HUES48 (cell line): Measurements from ENCODE around the gene FHIT.
"Not testable (repeated sequence)": the region's sequence is repeated elsewhere in the genome, so short reads cannot be mapped to it uniquely, and the experiment has no call there.

Experiments used
- H3K27ac ChIP-seq: one replicate; pipeline ENCODE4 v1.7.0; 2013; ENCODE audit warnings: low read depth, low read length, inconsistent platforms
- H3K27me3 ChIP-seq: 2 replicates; pipeline ENCODE4 v1.6.1; 2013; ENCODE audit warnings: mild to moderate bottlenecking, low read length; ENCODE audit not compliant: control insufficient read depth, insufficient read depth
- H3K36me3 ChIP-seq: 2 replicates; pipeline ENCODE4 v1.6.1; 2013; ENCODE audit warnings: low read length; ENCODE audit not compliant: control insufficient read depth, insufficient read depth
- H3K4me1 ChIP-seq: 2 replicates; pipeline ENCODE4 v1.6.1; 2013; ENCODE audit warnings: mild to moderate bottlenecking, low read length; ENCODE audit not compliant: control insufficient read depth, insufficient read depth
- H3K4me3 ChIP-seq: 2 replicates; pipeline ENCODE4 v1.5.1; 2013; ENCODE audit warnings: mild to moderate bottlenecking, low read depth, low read length
- H3K9ac ChIP-seq: 2 replicates; pipeline ENCODE4 v1.6.1; 2013; ENCODE audit warnings: mild to moderate bottlenecking, low read depth, low read length, moderate library complexity
- H3K9me3 ChIP-seq: 2 replicates; pipeline ENCODE4 v1.6.1; 2013; ENCODE audit warnings: low read length; ENCODE audit not compliant: control insufficient read depth, insufficient read depth

Gene FHIT

GRCh38 chr3:61005591-61005990, 245.7 kb downstream of the FHIT start:
- Histone ChIP-seq H3K27me3 (no peaks in the 10 kb centered on the region), H3K9me3 (no peaks in the 10 kb centered on the region), H3K4me1 (peaks cover 4% of the 10 kb centered on the region; the same call in 1 of the 2 replicates), H3K9ac (no peak overlapping the region), H3K36me3 (no peaks in the 10 kb centered on the region), H3K27ac (no peak overlapping the region), H3K4me3 (no peak overlapping the region)

DNA sequence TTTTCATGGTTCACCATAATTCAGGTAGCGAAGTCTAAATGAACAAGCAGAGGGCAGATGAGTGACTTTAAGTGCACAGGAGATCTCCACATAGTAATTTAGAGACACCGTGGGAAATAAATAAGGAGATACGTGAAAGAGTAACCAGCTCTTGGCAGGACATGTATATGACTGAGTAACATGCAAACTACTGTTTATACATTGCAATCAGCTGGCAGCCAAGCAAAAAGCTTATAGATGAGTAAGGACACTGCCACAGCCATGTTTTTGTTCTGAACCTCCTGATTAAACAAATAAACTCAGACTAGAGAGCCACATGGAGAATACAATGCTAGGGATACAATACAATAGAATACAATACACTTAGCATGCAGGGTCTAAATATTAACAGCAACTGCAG, 252.4 kb downstream of the FHIT start:
- Histone ChIP-seq H3K36me3 (no peaks in the 10 kb centered on the region), H3K4me1 (no peaks in the 10 kb centered on the region), H3K27ac (no peak overlapping the region), H3K4me3 (no peak overlapping the region), H3K9me3 (no peaks in the 10 kb centered on the region), H3K9ac (no peak overlapping the region), H3K27me3 (no peaks in the 10 kb centered on the region)

- Histone ChIP-seq H3K4me1 (no peaks in the 10 kb centered on the region), H3K9ac (no peak overlapping the region), H3K9me3 (no peaks in the 10 kb centered on the region), H3K27me3 (no peaks in the 10 kb centered on the region), H3K36me3 (no peaks in the 10 kb centered on the region), H3K4me3 (no peak overlapping the region), H3K27ac (no peak overlapping the region)
Measured at GRCh38 chr3:60992395-60992794, 258.9 kb downstream of the FHIT start.

- Histone ChIP-seq H3K4me3 (no peak overlapping the region), H3K9ac (no peak overlapping the region), H3K27me3 (no peaks in the 10 kb centered on the region), H3K36me3 (no peaks in the 10 kb centered on the region), H3K27ac (no peak overlapping the region), H3K4me1 (no peaks in the 10 kb centered on the region), H3K9me3 (no peaks in the 10 kb centered on the region)
Measured at GRCh38 chr3:60990442-60990730, 260.9 kb downstream of the FHIT start.

GRCh38 chr3:60989626-60990441, 261.4 kb downstream of the FHIT start:
- no peak overlapping the region for H3K4me3 ChIP-seq
- no peak overlapping the region for H3K9ac ChIP-seq
- no peaks in the 10 kb centered on the region for H3K27me3 ChIP-seq
- H3K36me3 ChIP-seq = no peaks in the 10 kb centered on the region
- no peak overlapping the region for H3K27ac ChIP-seq
- no peaks in the 10 kb centered on the region for H3K4me1 ChIP-seq
- no peaks in the 10 kb centered on the region for H3K9me3 ChIP-seq

DNA sequence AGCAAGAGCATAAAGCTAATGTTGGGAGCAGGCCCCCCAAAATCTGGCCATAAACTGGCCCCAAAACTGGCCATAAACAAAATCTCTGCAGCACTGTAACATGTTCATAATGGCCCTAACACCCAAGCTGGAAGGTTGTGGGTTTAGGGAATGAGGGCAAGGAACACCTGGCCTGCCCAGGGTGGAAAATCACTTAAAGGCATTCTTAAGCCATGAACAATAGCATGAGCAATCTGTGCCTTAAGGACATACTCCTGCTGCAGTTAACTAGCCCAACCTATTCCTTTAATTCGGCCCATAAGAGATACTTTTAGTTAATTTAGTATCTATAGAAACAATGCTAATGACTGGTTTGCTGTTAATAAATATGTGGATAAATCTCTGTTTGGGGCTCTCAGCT, 264.1 kb downstream of the FHIT start:
- H3K27me3 ChIP-seq, H3K4me3 ChIP-seq, H3K9ac ChIP-seq, H3K4me1 ChIP-seq, H3K9me3 ChIP-seq, H3K36me3 ChIP-seq, H3K27ac ChIP-seq: not testable (repeated sequence)

GRCh38 chr3:60986552-60986951, 264.7 kb downstream of the FHIT start:
- Histone ChIP-seq H3K36me3 (no peaks in the 10 kb centered on the region), H3K9me3 (peaks cover 7% of the 10 kb centered on the region), H3K27me3 (no peaks in the 10 kb centered on the region), H3K4me3 (no peak overlapping the region), H3K27ac (no peak overlapping the region), H3K9ac (no peak overlapping the region), H3K4me1 (no peaks in the 10 kb centered on the region)

DNA sequence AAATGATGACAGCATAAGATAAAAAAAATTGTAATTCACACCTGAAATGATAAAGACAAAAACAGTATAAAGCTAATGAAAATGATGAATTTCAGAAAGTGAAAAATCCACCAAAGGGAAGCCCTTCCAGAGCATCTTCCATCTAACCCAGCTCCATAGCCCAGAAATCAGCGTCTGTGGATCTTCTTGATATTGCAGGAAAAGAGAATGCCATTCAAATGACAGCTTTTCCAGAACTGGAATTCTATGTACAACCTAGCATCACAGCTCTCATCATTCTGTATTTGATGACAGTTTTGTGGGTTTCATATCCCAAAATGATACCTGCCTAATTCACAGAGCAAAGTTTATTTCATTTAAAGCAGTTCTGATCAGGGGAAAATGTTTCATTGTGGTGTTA, 267.3 kb downstream of the FHIT start:
- Histone ChIP-seq H3K9ac (no peak overlapping the region), H3K4me1 (no peaks in the 10 kb centered on the region), H3K4me3 (no peak overlapping the region), H3K36me3 (no peaks in the 10 kb centered on the region), H3K27ac (no peak overlapping the region), H3K9me3 (peaks cover 7% of the 10 kb centered on the region), H3K27me3 (no peaks in the 10 kb centered on the region)

GRCh38 chr3:60980342-60980692, 270.9 kb downstream of the FHIT start:
- Histone ChIP-seq H3K27ac (no peak overlapping the region), H3K4me3 (no peak overlapping the region), H3K36me3 (no peaks in the 10 kb centered on the region), H3K9ac (no peak overlapping the region), H3K4me1 (no peaks in the 10 kb centered on the region), H3K9me3 (peaks cover 7% of the 10 kb centered on the region), H3K27me3 (no peaks in the 10 kb centered on the region)

DNA sequence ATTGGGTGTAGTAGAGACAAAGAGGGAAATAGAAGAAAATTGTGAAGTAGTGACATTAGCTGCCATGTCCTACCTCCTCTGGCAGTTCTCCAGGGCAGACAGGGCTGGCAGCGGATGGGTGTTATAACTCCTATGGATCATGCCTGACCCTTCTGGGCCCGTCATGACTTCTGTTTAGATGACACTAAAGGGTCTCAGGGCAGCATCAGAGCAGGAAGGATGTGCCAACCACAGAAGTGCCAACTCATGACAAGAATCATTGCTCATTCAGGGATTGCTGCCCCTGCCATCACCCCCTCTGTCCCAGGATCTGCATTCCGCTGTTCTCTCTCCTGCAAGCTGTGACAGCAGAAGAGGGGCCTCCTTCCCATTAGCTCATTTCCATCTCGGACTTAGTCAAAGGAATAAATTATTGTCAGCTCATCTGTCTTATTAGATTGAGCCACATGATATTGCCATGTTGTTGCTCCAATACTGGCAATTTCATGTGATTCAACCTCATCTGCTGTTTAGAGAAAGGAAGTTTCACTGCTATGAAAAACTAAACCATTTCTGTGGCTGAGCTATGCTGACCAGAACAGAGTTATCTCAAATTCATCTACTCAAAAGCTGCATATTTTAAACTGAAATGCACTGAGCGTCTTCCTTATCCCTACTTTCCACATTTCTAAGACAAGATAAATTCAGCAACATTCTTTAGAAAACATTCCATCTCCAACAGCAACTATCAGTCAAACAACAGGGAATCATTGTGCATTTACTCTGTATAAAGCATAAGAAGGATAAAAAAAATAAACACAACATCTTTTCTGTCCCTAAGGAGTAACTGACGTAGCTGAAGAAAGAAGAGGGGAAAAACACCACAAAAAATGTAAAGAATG, 271.6 kb downstream of the FHIT start:
- H3K9ac ChIP-seq = no peak overlapping the region
- H3K27ac ChIP-seq = no peak overlapping the region
- no peaks in the 10 kb centered on the region for H3K36me3 ChIP-seq
- no peaks in the 10 kb centered on the region for H3K4me1 ChIP-seq
- H3K4me3 ChIP-seq = no peak overlapping the region
- no peaks in the 10 kb centered on the region for H3K27me3 ChIP-seq
- H3K9me3 ChIP-seq = peaks cover 7% of the 10 kb centered on the region

GRCh38 chr3:60973321-60973720, 277.9 kb downstream of the FHIT start:
- H3K4me3 ChIP-seq = no peak overlapping the region
- no peak overlapping the region for H3K27ac ChIP-seq
- no peaks in the 10 kb centered on the region for H3K27me3 ChIP-seq
- H3K36me3 ChIP-seq = no peaks in the 10 kb centered on the region
- peaks cover 4% of the 10 kb centered on the region for H3K9me3 ChIP-seq
- H3K4me1 ChIP-seq = no peaks in the 10 kb centered on the region
- H3K9ac ChIP-seq = no peak overlapping the region
